Neural cell (in vitro differentiated cells): ENCODE results near the gene SNAPC1.

ENCODE experiments used
- CTCF ChIP-seq: fragments of 450-650 bp; IDR thresholded peaks from 2 replicates; pipeline ENCODE4 v1.5.1; 2014; ENCODE audit warnings: antibody characterized with exemption, mild to moderate bottlenecking, moderate library complexity; ENCODE audit not compliant: poor library complexity, severe bottlenecking
- EZH2 ChIP-seq: fragments of 200-600, 300-800 bp; shearing (Covaris generic), sonication (generic); IDR thresholded peaks from 2 replicates; pipeline ENCODE4 v1.6.1; 2014; ENCODE audit warnings: antibody characterized with exemption, low read length, borderline replicate concordance, mild to moderate bottlenecking; ENCODE audit not compliant: insufficient read depth, poor library complexity, severe bottlenecking
- POLR2AphosphoS5 ChIP-seq: IDR thresholded peaks from 2 replicates; pipeline ENCODE4 v1.6.1; 2012

- TF ChIP-seq CTCF (no peak), EZH2 (no peak), POLR2AphosphoS5 (no peak)
Measured at GRCh38 chr14:61836184-61836583, 74.0 kb downstream of the SNAPC1 start.
